NCI-H2107 treated with DMSO at 0.1 percent for 48 hours (cell line): Measurements from ENCODE around the gene THBS3.
"Not testable (repeated sequence)": the region's sequence is repeated elsewhere in the genome, so short reads cannot be mapped to it uniquely, and the experiment has no call there.

Experiments used
- DNase-seq: peaks from one replicate; lab custom pipeline; 2025; ENCODE audit not compliant: unreplicated experiment; lab: John Stamatoyannopoulos, UW

The THBS3 gene

GRCh38 chr1:155235375-155235774 is 27.7 kb upstream of the THBS3 start:
- DNase-seq, result not testable (repeated sequence)

- DNase-seq, result not testable (repeated sequence)
These were observed 25.8 kb upstream of the THBS3 start for GRCh38 chr1:155233502-155233901.

- DNase-seq, result not testable (repeated sequence)
These were observed 24.6 kb upstream of the THBS3 start for GRCh38 chr1:155232001-155232978.

GRCh38 chr1:155231302-155231701 is 23.6 kb upstream of the THBS3 start:
- not testable (repeated sequence) for DNase-seq

GRCh38 chr1:155228096-155228427 is 20.4 kb upstream of the THBS3 start:
- DNase-seq, result no peak

GRCh38 chr1:155227261-155228095 is 19.8 kb upstream of the THBS3 start:
- peak; percentile 99 for DNase-seq

GRCh38 chr1:155226910-155227260 is 19.2 kb upstream of the THBS3 start:
- peak; percentile 55 for DNase-seq

- DNase-seq, result peak; percentile 89
These were observed 18.7 kb upstream of the THBS3 start for GRCh38 chr1:155226188-155226909.

- not testable (repeated sequence) for DNase-seq
These were observed 17.7 kb upstream of the THBS3 start for GRCh38 chr1:155225404-155225759.

- DNase-seq, result no peak
These were observed 15.3 kb upstream of the THBS3 start for GRCh38 chr1:155223047-155223446.

GRCh38 chr1:155220211-155220965 is 12.7 kb upstream of the THBS3 start:
- not testable (repeated sequence) for DNase-seq

GRCh38 chr1:155219592-155220031 is 11.9 kb upstream of the THBS3 start:
- no peak for DNase-seq

GRCh38 chr1:155218854-155219591 is 11.3 kb upstream of the THBS3 start:
- peak; percentile 36 for DNase-seq

- not testable (repeated sequence) for DNase-seq
These were observed 7.0 kb upstream of the THBS3 start for GRCh38 chr1:155214702-155215101.

- DNase-seq, result not testable (repeated sequence)
These were observed 4.3 kb upstream of the THBS3 start for GRCh38 chr1:155212051-155212440.

- DNase-seq, result not testable (repeated sequence)
These were observed 3.8 kb upstream of the THBS3 start for GRCh38 chr1:155211381-155212050.

- DNase-seq, result no peak
These were observed 2.8 kb upstream of the THBS3 start for GRCh38 chr1:155210314-155211104.

- DNase-seq, result no peak
These were observed 1.6 kb upstream of the THBS3 start for GRCh38 chr1:155209312-155209721.
